ENCODE data around the gene TBL1X.
A peak's percentile ranks its signal among the peaks of the same experiment; 100 is the strongest.

The TBL1X gene

GRCh38 chrX:9461087-9461486, 3.8 kb upstream of the TBL1X start:
- H3K27ac ChIP-seq: peak overlapping the region; percentile 84

GRCh38 chrX:9462456-9462855, 2.4 kb upstream of the TBL1X start:
- H3K27ac ChIP-seq: peak overlapping the region; percentile 84
- TF ChIP-seq CTCF (IDR thresholded peaks at IDR 0.05) (no peak), ZFX (IDR thresholded peaks at IDR 0.05; ENCODE audit: borderline replicate concordance) (no peak)

More at GRCh38 chrX:9461087-9461486, 3.8 kb upstream of the TBL1X start:
- TF ChIP-seq ZFX (IDR thresholded peaks at IDR 0.05; ENCODE audit: borderline replicate concordance): no peak
- TF ChIP-seq CTCF (IDR thresholded peaks at IDR 0.05): no peak

- TF ChIP-seq CTCF (IDR thresholded peaks at IDR 0.05): no peak
- no peak for TF ChIP-seq ZFX (IDR thresholded peaks at IDR 0.05; ENCODE audit: borderline replicate concordance)
- H3K27ac ChIP-seq: peak overlapping the region; percentile 84
Measured at GRCh38 chrX:9465380-9466123, 694 bp downstream of the TBL1X start.

GRCh38 chrX:9466124-9466495, 1.3 kb downstream of the TBL1X start:
- no peak for TF ChIP-seq CTCF (IDR thresholded peaks at IDR 0.05)
- TF ChIP-seq ZFX (IDR thresholded peaks at IDR 0.05; ENCODE audit: borderline replicate concordance): no peak
- H3K27ac ChIP-seq: no peak overlapping the region

GRCh38 chrX:9466736-9467135, 1.9 kb downstream of the TBL1X start:
- no peak overlapping the region for H3K27ac ChIP-seq
- TF ChIP-seq CTCF (IDR thresholded peaks at IDR 0.05): no peak
- TF ChIP-seq ZFX (IDR thresholded peaks at IDR 0.05; ENCODE audit: borderline replicate concordance): no peak

- no peak overlapping the region for H3K27ac ChIP-seq
- TF ChIP-seq ZFX (IDR thresholded peaks at IDR 0.05; ENCODE audit: borderline replicate concordance) (no peak), CTCF (IDR thresholded peaks at IDR 0.05) (no peak)
Measured at GRCh38 chrX:9467146-9467545, 2.3 kb downstream of the TBL1X start.

- H3K27ac ChIP-seq: no peak overlapping the region
- TF ChIP-seq ZFX (IDR thresholded peaks at IDR 0.05; ENCODE audit: borderline replicate concordance): no peak
- TF ChIP-seq CTCF (IDR thresholded peaks at IDR 0.05): no peak
Measured at GRCh38 chrX:9467751-9468150, 2.9 kb downstream of the TBL1X start.
